HepG2 (cell line): ENCODE data around the gene MAPK6. TPM values are rescaled to one million over a fixed set of nuclear protein-coding genes. Genes with fewer than 3 reads are reported as not detected.

ENCODE experiments used
- ATAC-seq: fragments of 200-7000 bp; cut with Tn5 transposase; 3 replicates; pipeline ENCODE4 v1.9.1; 2020; ENCODE audit warnings: mild to moderate bottlenecking, moderate library complexity
- BruUV-seq: library from RNA; stranded (reverse); fragments of 400-500 nt; replicated peaks from 2 replicates; lab custom pipeline; 2021; lab: Mats Ljungman, UMichigan
- CTCF ChIA-PET: fragments of 300-600 bp; formaldehyde crosslinking; extraction: SDS; loops from one replicate; lab custom pipeline; 2021; ENCODE audit warnings: low total read pairs, inconsistent platforms, low intra/inter-chr PET ratio; lab: Yijun Ruan, JAX
- POLR2A ChIA-PET: fragments of 350-600 bp; sonication (Branson Sonifier 250); formaldehyde crosslinking; loops from one replicate; lab custom pipeline; 2020; ENCODE audit warnings: antibody characterized with exemption, inconsistent platforms; lab: Yijun Ruan, JAX
- DNase-seq: peaks from one replicate; pipeline ENCODE4 v3.0.0-alpha.2; 2015; ENCODE audit warnings: low spot score
- FAIRE-seq: peaks from 3 replicates; lab custom pipeline; 2011; peaks lifted over from hg19 to GRCh38; lab: Jason Lieb, UNC
- H2AFZ ChIP-seq: one replicate; pipeline ENCODE4 v1.6.1; 2011; ENCODE audit warnings: low read length, inconsistent platforms
- H3K27ac ChIP-seq: fragments of 300-600 bp; 3 replicates; pipeline ENCODE4 v1.8.0; 2011; ENCODE audit warnings: mixed run types, mild to moderate bottlenecking, mixed read lengths, low read length, inconsistent platforms; ENCODE audit not compliant: insufficient read depth; ENCODE audit errors: extremely low read length
- H3K27me3 ChIP-seq, 2 experiments: fragments of 200-600 bp in 1 of 2; 2 replicates in 1 of 2; 3 replicates in 1 of 2; pipeline versions ENCODE4 v1.6.0 to v1.8.0; 2011; ENCODE audit warnings: low read length in 2 of 2, mild to moderate bottlenecking in 2 of 2, moderate library complexity in 2 of 2, inconsistent platforms in 1 of 2; ENCODE audit not compliant: insufficient read depth in 2 of 2, control insufficient read depth in 1 of 2
- H3K36me3 ChIP-seq, 2 experiments: fragments of 200-600 bp in 1 of 2; replicated peaks in 1 of 2; 2 replicates in 1 of 2; 3 replicates in 1 of 2; pipeline versions ENCODE4 v1.5.1 to v1.8.0; 2011; ENCODE audit warnings: low read length in 2 of 2, inconsistent platforms in 1 of 2; ENCODE audit not compliant: insufficient read depth in 2 of 2, control insufficient read depth in 1 of 2
- H3K4me1 ChIP-seq: 2 replicates; pipeline ENCODE4 v1.5.1; 2012; ENCODE audit warnings: low read length, inconsistent platforms; ENCODE audit not compliant: insufficient read depth
- H3K4me2 ChIP-seq: 2 replicates; pipeline ENCODE4 v1.6.0; 2011; ENCODE audit warnings: low read depth, low read length, inconsistent platforms
- H3K4me3 ChIP-seq, 3 experiments: fragments of 200-600 bp in 1 of 3; sonication (generic), shearing (Covaris generic) in 1 of 3; replicated peaks in 1 of 3; 2 replicates each; pipeline ENCODE4 v1.5.1; 2011 to 2016; ENCODE audit warnings: low read length in 3 of 3, inconsistent platforms in 2 of 3, low read depth in 2 of 3, mild to moderate bottlenecking in 2 of 3, control low read depth in 1 of 3, mixed read lengths in 1 of 3; ENCODE audit not compliant: insufficient read depth in 1 of 3
- H3K79me2 ChIP-seq: one replicate; pipeline ENCODE4 v1.6.1; 2011; ENCODE audit warnings: low read length, inconsistent platforms; ENCODE audit not compliant: insufficient read depth
- H3K9ac ChIP-seq: 2 replicates; pipeline ENCODE4 v1.6.0; 2011; ENCODE audit warnings: mild to moderate bottlenecking, low read depth, low read length, inconsistent platforms; ENCODE audit not compliant: insufficient read depth
- H3K9me3 ChIP-seq: 2 replicates; pipeline ENCODE4 v1.5.1; 2012; ENCODE audit warnings: mild to moderate bottlenecking, low read length
- H4K20me1 ChIP-seq: 2 replicates; pipeline ENCODE4 v1.6.0; 2011; ENCODE audit warnings: inconsistent platforms, mild to moderate bottlenecking, low read length, moderate library complexity; ENCODE audit not compliant: insufficient read depth
- MAFF ChIP-seq: IDR thresholded peaks from 2 replicates; pipeline ENCODE4 v1.6.1; 2011; ENCODE audit warnings: low read depth, low read length, improper control_type of control experiment
- NFE2L2 ChIP-seq: fragments of 150-350 bp; IDR thresholded peaks from 2 replicates; pipeline ENCODE4 v1.6.1; 2014; ENCODE audit warnings: low read length
- SOX6 ChIP-seq, 2 experiments: fragments of 450-650 bp in 1 of 2; sonication (generic) in 1 of 2; formaldehyde crosslinking in 1 of 2; IDR thresholded peaks; 2 replicates each; pipeline versions ENCODE4 v1.4.0 to v1.6.1; 2017 to 2020; ENCODE audit warnings: antibody characterized with exemption in 1 of 2, mild to moderate bottlenecking in 1 of 2, missing genetic modification reagents in 1 of 2
- WIZ ChIP-seq: sonication (generic); formaldehyde crosslinking; IDR thresholded peaks from 2 replicates; pipeline ENCODE4 v1.5.1; 2020; ENCODE audit warnings: mild to moderate bottlenecking, missing genetic modification reagents
- ZMAT3 ChIP-seq: sonication (generic); formaldehyde crosslinking; conservative IDR thresholded peaks from 2 replicates; pipeline ENCODE4 v1.7.0; 2021; ENCODE audit warnings: missing genetic modification reagents
- ZNF282 ChIP-seq: fragments of 450-650 bp; IDR thresholded peaks from 2 replicates; pipeline ENCODE4 v1.6.1; 2018; ENCODE audit not compliant: partially characterized antibody
- ZNF713 ChIP-seq: sonication (generic); formaldehyde crosslinking; IDR thresholded peaks from 2 replicates; pipeline ENCODE4 v1.4.0; 2020; ENCODE audit warnings: mild to moderate bottlenecking, missing genetic modification reagents
- WGBS: methylation state at CpG from one replicate; pipeline ENCODE4 v1.1.6; 2017; ENCODE audit warnings: low lambda C conversion rate; 5-methylcytosine and 5-hydroxymethylcytosine counted together
- in situ Hi-C: cut with HindIII; loops from 2 replicates; pipeline ENCODE4 v1.10.0; 2017; ENCODE audit warnings: low pct_unique_long_range_greater_than_20kb; ENCODE audit not compliant: extremely low pct_ligation_motif_present
- intact Hi-C: fragments of 100-400 bp; cut with micrococcal nuclease; formaldehyde crosslinking; loops from one replicate; pipeline ENCODE4 v1.10.0; 2022; ENCODE audit not compliant: unreplicated experiment
- polyA plus RNA-seq, 8 experiments: library from polyadenylated mRNA; depleted of rRNA in 3 of 8; stranded (reverse) in 7 of 8; unstranded in 1 of 8; fragments of >200 nt; fragmentation: Illumina TruSeq in 4 of 8; extraction: Trizol in 4 of 8; gene quantifications; 2 replicates each; pipeline versions ENCODE4 v1.2.1 to v1.2.3, GENCODE V29; 2011 to 2016; ENCODE audit warnings: low read depth in 4 of 8, missing spikeins in 1 of 8, mixed read lengths in 1 of 8; ENCODE audit not compliant: insufficient read depth in 1 of 8
- total RNA-seq, 5 experiments: library from RNA; depleted of rRNA; stranded (reverse); fragments of >200 nt; fragmentation: Illumina TruSeq; extraction: Trizol; gene quantifications; 2 replicates each; pipeline ENCODE4 v1.2.3, GENCODE V29; 2016; ENCODE audit warnings: low read depth in 1 of 5
- TF ChIP-seq, protein P1 (sequence below), 2 experiments: sonication (generic) in 1 of 2; formaldehyde crosslinking in 1 of 2; IDR thresholded peaks; 2 replicates each; pipeline versions ENCODE4 v1.4.0 to v1.6.1; 2018 to 2020; ENCODE audit warnings: missing genetic modification reagents in 2 of 2, borderline replicate concordance in 1 of 2, low read depth in 1 of 2, mild to moderate bottlenecking in 1 of 2, missing biosample characterization in 1 of 2
- TF ChIP-seq, protein P2 (sequence below), 2 experiments: fragments of 450-650 bp in 1 of 2; sonication (generic) in 1 of 2; formaldehyde crosslinking in 1 of 2; IDR thresholded peaks; 2 replicates each; pipeline versions ENCODE4 v1.6.1 to v1.8.0; 2016 to 2022; ENCODE audit warnings: antibody characterized with exemption in 1 of 2, mild to moderate bottlenecking in 1 of 2, missing genetic modification reagents in 1 of 2

MAPK6 gene
- total and polyA plus RNA-seq, 2 of the 13 experiments (the other 11 are each of a cell fraction or from before 2014, with no cell fraction given), result 89.5 to 99.7 TPM

DNA sequence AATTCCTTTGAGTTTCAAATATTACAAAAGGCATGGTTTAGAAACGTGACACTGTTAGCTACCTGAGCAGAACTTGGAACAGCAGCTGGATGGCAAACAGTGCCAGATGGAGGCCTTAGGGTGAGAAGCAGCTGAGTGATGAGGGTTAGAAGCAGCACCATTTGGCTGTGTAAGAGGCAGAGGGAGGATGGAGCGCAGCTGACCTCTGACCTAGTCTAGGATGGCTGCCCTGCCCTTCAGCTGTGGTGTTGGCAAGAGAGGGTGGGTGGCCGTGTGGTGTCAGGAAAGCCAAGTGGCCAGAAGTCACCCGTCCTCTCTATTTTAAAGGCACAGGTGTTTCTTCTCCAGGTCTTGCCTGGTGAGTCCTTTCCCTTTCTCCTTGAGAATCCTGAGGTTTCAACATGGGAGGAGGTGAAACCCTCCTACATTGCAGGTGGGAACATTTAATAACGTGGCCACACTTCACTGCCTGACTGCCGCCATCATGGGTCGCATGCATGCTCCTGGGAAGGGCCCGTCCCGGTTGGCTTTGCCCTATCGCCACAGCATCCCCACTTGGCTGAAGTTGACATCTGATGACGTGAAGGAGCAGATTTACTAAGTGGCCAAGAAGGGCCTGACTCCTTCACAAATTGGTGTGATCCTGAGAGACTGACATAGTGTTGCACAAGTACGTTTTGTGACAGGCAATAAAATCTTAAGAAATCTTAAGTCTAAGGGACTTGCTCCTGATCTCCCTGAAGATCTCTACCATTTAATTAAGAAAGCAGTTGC lies 76.0 kb downstream of the MAPK6 start (continued):
- TF ChIP-seq, protein P1, sequence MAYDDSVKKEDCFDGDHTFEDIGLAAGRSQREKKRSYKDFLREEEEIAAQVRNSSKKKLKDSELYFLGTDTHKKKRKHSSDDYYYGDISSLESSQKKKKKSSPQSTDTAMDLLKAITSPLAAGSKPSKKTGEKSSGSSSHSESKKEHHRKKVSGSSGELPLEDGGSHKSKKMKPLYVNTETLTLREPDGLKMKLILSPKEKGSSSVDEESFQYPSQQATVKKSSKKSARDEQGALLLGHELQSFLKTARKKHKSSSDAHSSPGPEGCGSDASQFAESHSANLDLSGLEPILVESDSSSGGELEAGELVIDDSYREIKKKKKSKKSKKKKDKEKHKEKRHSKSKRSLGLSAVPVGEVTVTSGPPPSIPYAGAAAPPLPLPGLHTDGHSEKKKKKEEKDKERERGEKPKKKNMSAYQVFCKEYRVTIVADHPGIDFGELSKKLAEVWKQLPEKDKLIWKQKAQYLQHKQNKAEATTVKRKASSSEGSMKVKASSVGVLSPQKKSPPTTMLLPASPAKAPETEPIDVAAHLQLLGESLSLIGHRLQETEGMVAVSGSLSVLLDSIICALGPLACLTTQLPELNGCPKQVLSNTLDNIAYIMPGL (CRISPR knock-in tag; IDR thresholded peaks at IDR 0.05; ENCODE audit: borderline replicate concordance in 1 of 2, low read depth in 1 of 2), result no peak
- no peak for TF ChIP-seq ZNF713 (CRISPR knock-in tag)
- no peak for TF ChIP-seq ZMAT3 (CRISPR knock-in tag)

DNA sequence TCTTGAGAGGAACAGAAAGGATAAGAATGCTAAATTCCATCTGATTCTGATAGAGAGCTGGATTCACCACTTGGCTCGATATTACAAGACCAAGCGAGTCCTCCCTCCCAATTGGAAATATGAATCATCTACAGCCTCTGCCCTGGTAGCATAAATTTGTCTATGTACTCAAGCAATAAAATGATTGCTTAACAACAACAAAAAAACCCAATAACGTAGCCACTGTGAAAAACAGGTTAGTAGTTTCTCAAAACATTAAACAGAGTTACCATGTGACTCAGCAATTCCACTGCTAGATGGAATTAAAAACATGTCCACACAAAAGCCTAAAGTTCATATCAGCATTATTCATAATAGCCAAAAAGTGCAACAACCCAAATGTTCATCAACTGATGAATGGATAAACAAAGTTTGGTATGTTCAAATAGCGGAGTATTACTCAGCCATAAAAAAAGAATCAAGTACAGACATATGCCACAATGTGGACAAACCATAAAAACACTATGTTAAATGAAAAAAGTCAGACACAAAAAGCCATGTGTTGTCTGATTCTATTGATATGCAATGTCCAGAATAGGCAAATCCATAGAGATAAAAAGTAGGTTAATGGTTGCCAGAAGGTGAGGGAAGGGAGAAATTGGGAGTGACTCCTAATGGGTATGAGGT lies 76.7 kb downstream of the MAPK6 start:
- ATAC-seq (no peak), FAIRE-seq (no peak), DNase-seq (no peak)
- intact Hi-C loops (no loop called here), in situ Hi-C loops (no loop called here)
- ChIA-PET POLR2A (no interaction called here), CTCF (no interaction called here)
- no peaks in the 10 kb centered on the region for H3K79me2 ChIP-seq
- H3K4me2 ChIP-seq, result no peak overlapping the region
- peaks cover 28% of the 10 kb centered on the region for H3K4me1 ChIP-seq
- BruUV-seq, result no TSS peak
- no peak overlapping the region for H3K27ac ChIP-seq
- H2AFZ ChIP-seq, result no peak overlapping the region
- 68% methylated on average over 4 of the region's 4 CpGs for whole genome bisulfite sequencing
- H3K9ac ChIP-seq, result no peak overlapping the region
- no peak overlapping the region for H3K4me3 ChIP-seq
- no peaks in the 10 kb centered on the region for H3K27me3 ChIP-seq
- no peaks in the 10 kb centered on the region for H3K9me3 ChIP-seq
- H3K36me3 ChIP-seq, result no peaks in the 10 kb centered on the region
- no peaks in the 10 kb centered on the region for H4K20me1 ChIP-seq
- peak; percentile 44 for TF ChIP-seq MAFF
- no peak for TF ChIP-seq WIZ (CRISPR knock-in tag)
- TF ChIP-seq SOX6 (IDR thresholded peaks at IDR 0.05), result no peak
- TF ChIP-seq SOX6 (CRISPR knock-in tag; IDR thresholded peaks at IDR 0.05), result no peak
- TF ChIP-seq ZNF282, result no peak
- TF ChIP-seq, protein P2, sequence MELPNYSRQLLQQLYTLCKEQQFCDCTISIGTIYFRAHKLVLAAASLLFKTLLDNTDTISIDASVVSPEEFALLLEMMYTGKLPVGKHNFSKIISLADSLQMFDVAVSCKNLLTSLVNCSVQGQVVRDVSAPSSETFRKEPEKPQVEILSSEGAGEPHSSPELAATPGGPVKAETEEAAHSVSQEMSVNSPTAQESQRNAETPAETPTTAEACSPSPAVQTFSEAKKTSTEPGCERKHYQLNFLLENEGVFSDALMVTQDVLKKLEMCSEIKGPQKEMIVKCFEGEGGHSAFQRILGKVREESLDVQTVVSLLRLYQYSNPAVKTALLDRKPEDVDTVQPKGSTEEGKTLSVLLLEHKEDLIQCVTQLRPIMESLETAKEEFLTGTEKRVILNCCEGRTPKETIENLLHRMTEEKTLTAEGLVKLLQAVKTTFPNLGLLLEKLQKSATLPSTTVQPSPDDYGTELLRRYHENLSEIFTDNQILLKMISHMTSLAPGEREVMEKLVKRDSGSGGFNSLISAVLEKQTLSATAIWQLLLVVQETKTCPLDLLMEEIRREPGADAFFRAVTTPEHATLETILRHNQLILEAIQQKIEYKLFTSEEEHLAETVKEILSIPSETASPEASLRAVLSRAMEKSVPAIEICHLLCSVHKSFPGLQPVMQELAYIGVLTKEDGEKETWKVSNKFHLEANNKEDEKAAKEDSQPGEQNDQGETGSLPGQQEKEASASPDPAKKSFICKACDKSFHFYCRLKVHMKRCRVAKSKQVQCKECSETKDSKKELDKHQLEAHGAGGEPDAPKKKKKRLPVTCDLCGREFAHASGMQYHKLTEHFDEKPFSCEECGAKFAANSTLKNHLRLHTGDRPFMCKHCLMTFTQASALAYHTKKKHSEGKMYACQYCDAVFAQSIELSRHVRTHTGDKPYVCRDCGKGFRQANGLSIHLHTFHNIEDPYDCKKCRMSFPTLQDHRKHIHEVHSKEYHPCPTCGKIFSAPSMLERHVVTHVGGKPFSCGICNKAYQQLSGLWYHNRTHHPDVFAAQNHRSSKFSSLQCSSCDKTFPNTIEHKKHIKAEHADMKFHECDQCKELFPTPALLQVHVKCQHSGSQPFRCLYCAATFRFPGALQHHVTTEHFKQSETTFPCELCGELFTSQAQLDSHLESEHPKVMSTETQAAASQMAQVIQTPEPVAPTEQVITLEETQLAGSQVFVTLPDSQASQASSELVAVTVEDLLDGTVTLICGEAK (IDR thresholded peaks at IDR 0.05), result no peak
- TF ChIP-seq, protein P2 (CRISPR knock-in tag; IDR thresholded peaks at IDR 0.05), result no peak
- TF ChIP-seq NFE2L2, result peak; percentile 69
